Stimulated activated memory B cell treated with anti-CD40 and anti-IgM and Interleukin-4, amounts not matched to agents 10 μg/mL and 1 μg/mL and 100 μg/mL, for 72 hours (primary cell): Measurements from ENCODE around the gene IL6ST.
"Not testable (repeated sequence)": the region's sequence is repeated elsewhere in the genome, so short reads cannot be mapped to it uniquely, and the experiment has no call there.

Experiments
- ATAC-seq: fragments of 150-1000 bp; cut with Tn5 transposase; 2 replicates; pipeline ENCODE4 v1.10.0; 2021
- H3K27ac Mint-ChIP-seq: one replicate; pipeline ENCODE4 v1.8.0; 2022; ENCODE audit warnings: mild to moderate bottlenecking, mixed read lengths
- H3K27me3 Mint-ChIP-seq: one replicate; pipeline ENCODE4 v1.8.0; 2022; ENCODE audit warnings: mixed read lengths
- H3K36me3 Mint-ChIP-seq: one replicate; pipeline ENCODE4 v1.8.0; 2022; ENCODE audit warnings: mixed read lengths
- H3K4me1 Mint-ChIP-seq: one replicate; pipeline ENCODE4 v1.8.0; 2022; ENCODE audit warnings: mixed read lengths
- H3K4me3 Mint-ChIP-seq: one replicate; pipeline ENCODE4 v1.8.0; 2022; ENCODE audit warnings: mild to moderate bottlenecking, moderate library complexity, mixed read lengths
- H3K9me3 Mint-ChIP-seq: one replicate; pipeline ENCODE4 v1.8.0; 2022; ENCODE audit warnings: mixed read lengths

IL6ST gene

DNA sequence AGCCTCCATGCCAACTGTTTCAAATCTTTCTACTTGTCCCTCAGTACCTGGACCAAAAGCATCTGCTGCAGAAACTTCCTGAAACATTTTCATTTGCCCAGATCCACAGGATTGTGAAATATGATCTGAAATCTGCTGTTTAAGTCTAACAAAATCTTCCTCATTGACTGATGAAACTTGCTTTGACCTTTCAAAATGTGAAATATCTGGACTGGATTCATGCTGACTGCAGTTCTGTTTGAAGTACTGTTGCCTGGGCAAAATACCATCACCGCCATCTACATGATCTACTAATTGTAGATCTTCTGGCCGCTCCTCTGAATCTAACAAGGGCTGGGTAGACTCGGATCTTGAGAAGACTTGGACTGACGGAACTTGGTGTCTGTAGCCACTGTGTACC, 53.6 kb downstream of the IL6ST start:
- H3K27ac Mint-ChIP-seq, H3K4me1 Mint-ChIP-seq, H3K4me3 Mint-ChIP-seq, ATAC-seq, H3K27me3 Mint-ChIP-seq, H3K9me3 Mint-ChIP-seq: not testable (repeated sequence)
- H3K36me3 Mint-ChIP-seq, result peaks cover 13% of the 10 kb centered on the region

DNA sequence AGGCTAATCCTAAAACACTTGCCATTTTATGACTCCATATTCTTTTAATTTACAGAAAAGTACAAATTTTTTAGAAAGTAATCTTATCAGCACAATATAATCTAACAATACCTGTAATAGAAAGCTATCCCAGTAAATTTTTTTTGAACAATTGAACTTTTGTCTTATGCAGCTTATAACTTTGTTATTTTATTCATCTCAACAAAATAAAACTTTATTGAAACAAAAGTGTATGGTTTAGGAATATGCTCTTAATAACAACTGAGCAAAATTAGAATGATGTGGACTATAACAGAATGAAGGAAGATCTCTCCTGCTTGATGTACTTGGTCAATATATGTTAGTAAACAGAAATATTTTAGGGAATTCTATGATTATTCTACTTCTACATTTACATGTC, 57.2 kb downstream of the IL6ST start:
- H3K9me3 Mint-ChIP-seq, H3K27me3 Mint-ChIP-seq, ATAC-seq, H3K36me3 Mint-ChIP-seq, H3K4me1 Mint-ChIP-seq, H3K27ac Mint-ChIP-seq, H3K4me3 Mint-ChIP-seq: not testable (repeated sequence)

DNA sequence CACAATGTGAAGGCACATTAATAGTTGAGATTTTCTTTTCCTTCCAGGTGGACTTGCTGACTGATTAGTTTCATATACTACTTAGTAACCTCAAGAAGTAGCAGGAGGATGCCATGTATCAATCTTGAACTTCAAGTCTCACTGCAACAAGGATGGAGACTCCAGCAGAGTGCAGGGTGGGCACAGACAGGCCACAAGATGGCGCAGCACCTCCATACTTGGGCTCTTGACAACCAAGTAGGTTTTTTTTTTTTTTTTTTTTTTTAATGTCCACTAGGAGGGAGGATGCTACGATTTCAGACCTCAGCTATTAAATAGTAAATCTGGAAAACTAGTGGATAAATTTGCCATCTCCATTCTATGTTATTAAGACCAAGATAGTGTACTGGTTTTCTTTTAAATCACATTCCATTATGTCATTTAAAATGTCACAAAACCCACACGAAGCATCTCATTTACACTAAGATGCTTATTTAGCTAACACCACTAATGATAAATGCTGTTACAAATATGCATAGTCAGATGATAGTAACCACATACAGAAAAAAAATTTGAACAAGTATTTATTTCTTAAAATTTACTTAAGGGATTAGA, 58.6 kb downstream of the IL6ST start:
- no peaks in the 10 kb centered on the region for H3K36me3 Mint-ChIP-seq
- no peak overlapping the region for H3K4me3 Mint-ChIP-seq
- H3K27ac Mint-ChIP-seq, result no peak overlapping the region
- H3K9me3 Mint-ChIP-seq, result no peaks in the 10 kb centered on the region
- H3K27me3 Mint-ChIP-seq, result no peaks in the 10 kb centered on the region
- no peaks in the 10 kb centered on the region for H3K4me1 Mint-ChIP-seq
- peak; percentile 83 for ATAC-seq

DNA sequence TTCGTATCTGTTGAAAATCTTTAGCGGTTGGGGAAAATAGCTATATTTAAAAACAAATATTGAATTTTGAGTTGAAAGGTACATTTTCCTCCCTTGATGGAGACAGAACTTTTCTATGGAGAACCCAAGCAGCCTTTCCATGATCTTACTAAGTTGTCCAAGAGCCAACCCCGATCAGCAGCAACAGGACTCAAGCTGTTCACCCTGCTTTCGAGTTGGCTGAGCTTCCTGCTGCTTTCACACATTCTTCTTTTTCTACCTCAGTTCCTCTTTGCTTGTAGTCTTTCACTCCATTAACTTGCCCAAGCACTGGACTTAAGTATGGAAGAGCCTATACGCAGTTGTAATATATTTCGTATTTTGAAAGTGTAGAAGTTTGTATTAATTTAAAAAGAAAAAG, 59.4 kb downstream of the IL6ST start:
- H3K27ac Mint-ChIP-seq, result no peak overlapping the region
- no peak overlapping the region for H3K4me3 Mint-ChIP-seq
- H3K9me3 Mint-ChIP-seq, result no peaks in the 10 kb centered on the region
- no peaks in the 10 kb centered on the region for H3K36me3 Mint-ChIP-seq
- H3K4me1 Mint-ChIP-seq, result no peaks in the 10 kb centered on the region
- ATAC-seq, result no peak
- no peaks in the 10 kb centered on the region for H3K27me3 Mint-ChIP-seq

DNA sequence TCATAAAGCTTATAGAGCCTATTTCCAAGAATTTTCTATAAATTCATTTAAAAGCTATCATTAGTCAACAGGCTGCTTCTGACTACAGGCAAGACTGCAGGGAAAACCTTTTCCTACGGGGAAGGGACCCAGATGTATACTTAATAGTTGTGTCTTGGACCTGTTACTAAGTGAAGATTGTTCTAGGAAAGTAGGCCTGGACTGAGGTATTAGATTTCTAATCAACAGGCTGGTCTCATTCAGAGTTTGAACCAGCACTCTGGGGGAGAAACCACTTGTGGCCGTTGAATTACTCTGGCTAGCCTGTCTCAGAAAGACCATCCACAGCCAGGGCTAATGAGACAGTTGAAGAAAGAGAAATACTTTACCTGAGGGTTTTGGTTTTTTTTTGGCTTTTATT, 60.0 kb downstream of the IL6ST start:
- no peak overlapping the region for H3K4me3 Mint-ChIP-seq

DNA sequence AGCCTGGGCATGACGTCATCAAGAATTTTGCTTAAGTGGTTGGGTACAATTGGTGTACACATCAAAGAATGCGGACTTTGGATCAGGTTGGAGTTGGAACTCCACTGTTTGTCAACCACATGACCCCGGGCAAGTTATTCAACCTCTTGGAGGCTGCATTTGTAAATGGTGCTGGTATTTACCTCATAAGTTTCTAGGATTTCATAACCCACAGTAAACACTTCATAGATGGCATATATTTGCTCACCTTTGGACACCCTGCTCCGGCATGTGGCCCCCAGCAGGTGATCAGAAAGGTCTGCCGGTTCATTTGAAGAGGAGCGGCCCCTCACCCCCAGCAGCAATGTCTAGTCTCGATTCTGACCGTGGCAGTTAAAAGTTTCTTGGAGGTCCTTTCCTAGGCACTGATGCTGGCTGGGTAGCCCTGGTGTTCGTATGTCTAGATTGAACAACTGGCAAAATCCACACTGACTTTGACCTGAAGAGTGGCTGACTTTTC, 60.6 kb downstream of the IL6ST start:
- no peak overlapping the region for H3K27ac Mint-ChIP-seq

More for the DNA sequence above, 60.0 kb downstream of the IL6ST start:
- no peak for ATAC-seq
- H3K27ac Mint-ChIP-seq, result no peak overlapping the region
- H3K9me3 Mint-ChIP-seq, result no peaks in the 10 kb centered on the region
- no peaks in the 10 kb centered on the region for H3K4me1 Mint-ChIP-seq
- H3K27me3 Mint-ChIP-seq, result no peaks in the 10 kb centered on the region
- H3K36me3 Mint-ChIP-seq, result no peaks in the 10 kb centered on the region

DNA sequence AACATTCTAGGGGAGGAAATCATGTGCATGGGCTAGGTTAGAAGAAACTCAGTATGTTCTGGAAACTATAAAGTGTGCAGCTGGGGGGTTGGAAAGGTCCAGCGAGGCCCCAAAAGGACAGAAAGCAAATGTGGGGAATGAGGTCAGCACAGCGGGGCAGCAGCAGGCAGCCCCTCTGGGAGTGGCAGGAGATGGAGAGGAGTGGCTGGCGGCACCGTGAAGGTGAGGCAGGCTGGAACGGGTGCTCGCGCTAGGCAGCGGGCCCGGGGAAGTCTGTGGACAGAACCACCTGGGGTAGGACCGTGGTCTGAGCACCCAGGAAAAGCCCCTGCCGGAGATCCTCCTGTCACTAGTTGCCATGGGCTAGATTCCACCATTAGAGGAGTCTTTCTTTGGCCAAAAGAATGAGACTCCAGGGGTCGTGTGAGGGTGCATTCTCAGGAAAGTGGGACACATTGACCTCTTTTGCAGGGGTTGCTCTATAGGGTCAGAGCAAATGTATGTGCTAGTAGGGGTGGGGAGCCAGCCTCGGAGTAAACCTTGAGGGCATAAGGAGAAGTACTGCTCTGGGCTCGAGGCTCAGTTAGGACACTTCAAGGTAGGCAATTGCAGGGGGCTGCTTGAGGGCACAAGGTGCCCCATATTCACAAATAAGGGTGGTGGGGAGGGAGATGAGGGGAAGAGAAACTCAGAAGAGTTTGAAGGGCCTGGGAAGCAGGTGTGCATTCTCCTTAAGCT, 61.2 kb downstream of the IL6ST start:
- no peak for ATAC-seq

More for the DNA sequence above, 60.6 kb downstream of the IL6ST start:
- Mint-ChIP-seq H3K4me1 (no peaks in the 10 kb centered on the region), H3K4me3 (no peak overlapping the region), H3K36me3 (no peaks in the 10 kb centered on the region), H3K9me3 (no peaks in the 10 kb centered on the region), H3K27me3 (no peaks in the 10 kb centered on the region)
- ATAC-seq, result no peak

DNA sequence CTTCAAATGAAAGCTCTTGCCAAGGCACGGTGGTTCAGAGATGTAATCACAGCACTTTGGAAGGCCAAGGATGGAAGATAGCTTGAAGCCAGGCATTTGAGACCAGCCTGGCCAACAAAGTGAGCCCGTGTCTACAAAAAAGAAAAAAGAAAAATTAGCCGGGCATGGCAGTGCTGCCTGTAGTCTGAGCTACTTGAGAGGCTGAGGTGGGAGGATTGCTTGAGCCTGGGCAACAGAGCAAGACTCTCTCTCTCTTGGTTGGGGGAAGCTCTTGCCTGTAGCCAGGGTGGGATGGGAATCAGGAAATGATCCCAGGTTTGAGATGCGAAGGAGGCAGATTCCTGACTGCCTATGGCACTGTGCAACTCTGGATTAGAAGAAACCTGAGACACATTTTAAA, 62.1 kb downstream of the IL6ST start:
- no peaks in the 10 kb centered on the region for H3K9me3 Mint-ChIP-seq
- no peak overlapping the region for H3K27ac Mint-ChIP-seq
- no peak for ATAC-seq
- no peaks in the 10 kb centered on the region for H3K36me3 Mint-ChIP-seq
- H3K4me1 Mint-ChIP-seq, result no peaks in the 10 kb centered on the region
- no peaks in the 10 kb centered on the region for H3K27me3 Mint-ChIP-seq
- no peak overlapping the region for H3K4me3 Mint-ChIP-seq

More for the DNA sequence above, 61.2 kb downstream of the IL6ST start:
- H3K27ac Mint-ChIP-seq, result no peak overlapping the region
- no peaks in the 10 kb centered on the region for H3K27me3 Mint-ChIP-seq
- H3K4me3 Mint-ChIP-seq, result no peak overlapping the region
- no peaks in the 10 kb centered on the region for H3K4me1 Mint-ChIP-seq
- no peaks in the 10 kb centered on the region for H3K9me3 Mint-ChIP-seq
- no peaks in the 10 kb centered on the region for H3K36me3 Mint-ChIP-seq

DNA sequence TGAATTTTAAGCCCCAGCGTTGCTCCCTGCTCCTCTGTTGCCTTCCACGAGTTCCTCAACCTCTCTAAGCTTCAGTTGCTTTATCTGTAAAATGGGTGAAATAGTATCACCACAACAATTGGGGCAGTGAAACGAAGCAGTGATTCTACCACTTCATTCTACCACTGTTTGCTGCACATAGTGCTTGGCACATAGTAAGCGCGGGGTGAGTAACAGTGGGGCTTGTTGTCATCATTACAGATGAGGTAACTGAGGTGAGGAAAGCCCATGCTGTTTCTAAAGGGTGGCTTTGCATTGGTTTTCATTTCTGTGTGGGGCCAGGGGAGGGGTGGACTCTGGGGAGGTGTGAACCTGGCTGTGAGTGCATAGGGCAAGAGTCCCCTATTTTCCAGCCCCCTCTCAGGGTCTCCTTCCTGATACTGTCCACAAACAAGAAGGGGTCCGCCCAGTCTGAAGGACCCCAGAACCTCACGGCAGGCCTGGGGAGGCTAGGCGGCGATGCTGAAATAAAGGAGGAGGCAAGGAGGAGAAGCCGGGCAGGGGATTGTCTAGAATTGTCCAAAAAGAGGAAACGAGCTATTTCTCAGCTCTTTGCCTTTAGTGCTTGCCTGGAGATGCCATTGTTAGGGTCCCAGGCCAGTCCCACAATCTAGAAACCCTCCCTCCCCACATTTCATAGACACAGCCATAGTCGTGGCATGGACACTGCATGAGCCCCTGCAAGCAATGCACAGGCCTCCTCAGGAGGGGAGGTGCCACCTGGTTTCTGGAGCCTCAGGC, 65.6 kb downstream of the IL6ST start:
- peaks cover under 1% of the 10 kb centered on the region for H3K27me3 Mint-ChIP-seq
- no peaks in the 10 kb centered on the region for H3K9me3 Mint-ChIP-seq
- H3K27ac Mint-ChIP-seq, result no peak overlapping the region
- ATAC-seq, result peak; percentile 4
- no peak overlapping the region for H3K4me3 Mint-ChIP-seq
- no peaks in the 10 kb centered on the region for H3K4me1 Mint-ChIP-seq
- no peaks in the 10 kb centered on the region for H3K36me3 Mint-ChIP-seq

DNA sequence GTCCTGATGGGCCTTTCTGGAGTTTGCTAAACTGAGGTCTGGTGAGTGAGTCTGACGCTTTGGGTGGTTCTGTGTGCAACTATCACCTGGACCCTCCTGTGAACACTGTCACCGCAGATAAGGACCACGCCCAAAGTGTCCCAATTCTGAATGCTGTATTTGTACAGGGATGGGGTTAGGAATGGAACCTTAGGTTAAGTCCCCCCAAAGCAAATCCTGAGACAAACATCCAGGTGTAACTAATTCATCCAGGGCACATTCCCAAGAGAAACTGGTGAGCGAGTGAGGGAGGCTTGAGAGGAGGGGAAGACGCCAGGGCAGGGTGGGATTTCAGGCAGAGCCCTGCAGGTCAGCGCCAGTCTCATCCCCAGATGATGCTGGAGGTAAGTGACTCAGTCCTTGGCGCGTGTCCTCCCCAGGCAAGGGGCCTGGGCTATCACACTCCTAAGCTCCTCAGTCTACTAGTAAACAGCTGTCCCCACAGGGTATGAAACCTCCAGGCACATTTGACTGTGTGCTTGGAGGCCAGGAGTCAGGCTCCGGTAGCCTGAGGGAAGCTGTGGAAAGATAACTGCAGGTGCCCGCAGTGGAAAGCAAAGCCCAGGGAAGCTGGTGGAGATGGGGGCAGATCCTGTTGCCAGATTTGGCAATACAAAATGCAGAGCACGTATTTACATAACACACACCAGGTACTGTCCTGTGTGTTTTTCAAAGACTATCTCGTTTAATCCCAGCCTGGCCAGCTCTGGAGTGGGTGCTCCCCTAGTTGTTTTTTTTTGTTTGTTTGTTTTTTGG, 66.7 kb downstream of the IL6ST start:
- peaks cover 12% of the 10 kb centered on the region for H3K27me3 Mint-ChIP-seq
- H3K9me3 Mint-ChIP-seq, result no peaks in the 10 kb centered on the region
- H3K36me3 Mint-ChIP-seq, result no peaks in the 10 kb centered on the region
- H3K4me1 Mint-ChIP-seq, result peaks cover 8% of the 10 kb centered on the region
- H3K4me3 Mint-ChIP-seq, result no peak overlapping the region
- no peak overlapping the region for H3K27ac Mint-ChIP-seq
- ATAC-seq, result no peak

DNA sequence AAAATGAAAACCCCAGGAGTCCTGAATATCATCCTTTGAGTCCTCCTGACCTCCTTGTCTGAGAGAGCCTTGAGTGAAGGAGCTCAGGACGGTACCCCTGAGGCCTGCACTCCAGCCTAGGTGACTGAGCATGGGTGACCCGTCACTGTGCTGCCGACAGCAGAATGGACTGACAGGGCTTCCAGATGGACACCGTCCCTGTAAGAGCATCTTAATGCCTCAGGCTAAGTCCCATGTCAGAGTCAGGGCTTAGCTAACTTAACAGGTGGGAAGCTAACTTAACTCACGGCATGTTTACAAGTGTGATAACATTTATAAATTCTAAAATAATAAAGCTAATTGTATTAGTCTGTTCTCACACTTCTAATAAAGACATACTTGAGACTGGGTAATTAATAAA, 68.3 kb downstream of the IL6ST start:
- H3K9me3 Mint-ChIP-seq, result no peaks in the 10 kb centered on the region
- no peak for ATAC-seq
- H3K36me3 Mint-ChIP-seq, result no peaks in the 10 kb centered on the region
- H3K4me1 Mint-ChIP-seq, result peaks cover 12% of the 10 kb centered on the region
- no peak overlapping the region for H3K4me3 Mint-ChIP-seq
- H3K27ac Mint-ChIP-seq, result no peak overlapping the region
- peaks cover 14% of the 10 kb centered on the region for H3K27me3 Mint-ChIP-seq

DNA sequence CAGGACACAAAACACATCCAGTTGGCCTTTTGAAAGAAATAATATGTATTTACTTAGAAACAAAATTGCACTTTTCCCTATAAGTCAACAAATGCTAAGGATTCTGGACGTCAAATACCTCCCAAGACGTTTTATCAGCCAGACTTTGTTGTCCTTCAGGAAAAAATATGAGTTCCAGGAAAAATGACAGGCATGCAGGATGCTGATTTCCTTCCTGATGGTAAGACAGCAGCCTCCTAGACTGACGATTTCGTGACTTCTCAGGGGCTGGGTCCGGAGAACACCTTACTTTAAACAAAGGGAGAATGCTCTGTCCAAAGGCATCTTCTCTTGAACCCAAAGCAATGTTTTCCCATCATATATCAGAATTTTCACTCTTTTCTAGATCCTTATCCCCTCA, 69.1 kb downstream of the IL6ST start:
- H3K36me3 Mint-ChIP-seq, result no peaks in the 10 kb centered on the region
- no peak for ATAC-seq
- peaks cover 14% of the 10 kb centered on the region for H3K27me3 Mint-ChIP-seq
- no peaks in the 10 kb centered on the region for H3K9me3 Mint-ChIP-seq
- peaks cover 12% of the 10 kb centered on the region for H3K4me1 Mint-ChIP-seq
- no peak overlapping the region for H3K4me3 Mint-ChIP-seq
- no peak overlapping the region for H3K27ac Mint-ChIP-seq

DNA sequence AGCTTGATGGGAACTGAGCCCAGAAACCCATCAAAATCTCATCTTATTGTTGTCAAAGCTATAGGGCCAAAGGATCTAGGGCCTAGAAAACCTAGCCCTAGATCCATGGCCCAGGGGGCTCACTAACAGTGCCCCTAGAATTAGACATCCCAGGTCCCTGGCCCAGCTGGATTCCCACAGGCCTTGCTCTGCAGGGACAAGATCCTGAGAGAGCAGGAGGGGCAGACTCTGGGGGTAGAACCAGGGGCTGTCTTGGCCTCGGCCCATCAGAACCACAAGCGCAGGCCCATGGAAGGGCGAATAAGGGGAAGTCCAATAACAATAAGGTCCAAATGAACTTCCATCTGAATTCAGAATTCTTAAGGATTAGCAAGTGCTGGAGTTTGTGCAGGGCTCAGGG, 69.6 kb downstream of the IL6ST start:
- Mint-ChIP-seq H3K36me3 (no peaks in the 10 kb centered on the region), H3K27ac (no peak overlapping the region), H3K27me3 (peaks cover 14% of the 10 kb centered on the region), H3K9me3 (no peaks in the 10 kb centered on the region), H3K4me1 (peaks cover 12% of the 10 kb centered on the region), H3K4me3 (no peak overlapping the region)
- ATAC-seq, result no peak

DNA sequence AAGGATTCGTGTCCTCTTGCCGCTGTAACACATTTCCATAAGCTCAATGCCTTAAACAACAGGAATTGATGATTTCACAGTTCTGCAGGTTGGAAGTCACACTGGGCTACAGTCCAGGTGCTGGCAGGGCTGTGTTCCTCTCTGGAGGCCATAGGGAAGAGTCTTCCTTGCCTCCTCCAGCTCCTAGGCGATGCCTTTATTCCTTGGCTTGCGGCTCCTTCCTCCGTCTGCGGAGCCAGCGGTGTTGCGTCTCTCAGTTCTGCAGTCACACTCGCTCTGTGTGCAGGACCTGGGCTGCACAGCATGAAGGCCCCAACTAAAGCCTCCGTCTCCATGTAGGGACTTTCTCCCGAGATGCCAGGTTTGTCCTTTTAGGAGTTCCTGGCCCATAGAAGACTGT, 70.0 kb downstream of the IL6ST start:
- H3K4me3 Mint-ChIP-seq, result no peak overlapping the region
- H3K4me1 Mint-ChIP-seq, result peaks cover 14% of the 10 kb centered on the region
- H3K27ac Mint-ChIP-seq, result no peak overlapping the region
- no peaks in the 10 kb centered on the region for H3K9me3 Mint-ChIP-seq
- no peaks in the 10 kb centered on the region for H3K36me3 Mint-ChIP-seq
- no peak for ATAC-seq
- H3K27me3 Mint-ChIP-seq, result peaks cover 15% of the 10 kb centered on the region

DNA sequence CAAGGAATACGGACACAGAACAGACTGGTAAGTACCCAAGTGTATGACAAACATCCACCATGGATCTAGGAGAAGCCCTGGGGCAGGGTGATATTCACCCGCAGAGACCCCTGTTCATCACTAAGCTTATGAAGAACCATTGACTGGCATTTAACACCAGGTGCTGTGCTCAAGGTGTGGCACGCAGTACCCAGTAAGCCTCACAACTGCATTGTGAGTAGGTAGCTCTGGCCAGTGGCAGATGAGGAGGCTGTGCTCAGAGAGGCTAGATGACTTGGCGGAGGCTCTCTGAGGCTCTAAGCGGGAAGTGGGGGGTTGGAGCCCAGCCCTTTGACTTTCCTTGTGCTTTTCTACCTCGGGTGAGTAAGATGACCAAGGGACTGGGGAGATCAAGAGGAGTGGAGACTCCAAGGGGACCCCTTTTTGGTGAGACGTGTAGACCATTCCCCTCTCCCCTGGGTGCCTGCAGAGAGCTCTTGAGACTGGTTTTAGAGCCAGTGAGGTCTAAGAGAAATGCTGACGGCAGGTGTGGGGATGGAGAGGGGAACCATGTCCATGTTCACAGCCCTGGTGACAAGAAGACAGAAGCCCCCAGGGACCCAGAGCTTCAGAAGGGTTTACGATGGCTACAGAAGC, 70.8 kb downstream of the IL6ST start:
- no peaks in the 10 kb centered on the region for H3K9me3 Mint-ChIP-seq
- H3K27me3 Mint-ChIP-seq, result peaks cover 23% of the 10 kb centered on the region
- peak overlapping the region; percentile 84 for H3K27ac Mint-ChIP-seq
- no peak overlapping the region for H3K4me3 Mint-ChIP-seq
- no peak for ATAC-seq
- H3K36me3 Mint-ChIP-seq, result no peaks in the 10 kb centered on the region
- peaks cover 22% of the 10 kb centered on the region for H3K4me1 Mint-ChIP-seq
